K562 (cell line): ENCODE data around the gene TANGO6. TPM values are rescaled to one million over a fixed set of nuclear protein-coding genes. Genes with fewer than 3 reads are reported as not detected.
A peak's percentile ranks its signal among the peaks of the same experiment; 100 is the strongest.

Experiments
- EHMT2 ChIP-seq: fragments of 450-650 bp; IDR thresholded peaks from 2 replicates; pipeline ENCODE4 v1.6.1; 2018; ENCODE audit warnings: antibody characterized with exemption
- REST ChIP-seq, 2 experiments: fragments of 450-650 bp; formaldehyde crosslinking in 1 of 2; IDR thresholded peaks; 2 replicates each; pipeline versions ENCODE4 v1.4.0 to v1.6.1; 2014 to 2020; ENCODE audit warnings: mild to moderate bottlenecking in 2 of 2, borderline replicate concordance in 1 of 2, low read depth in 1 of 2
- USF1 ChIP-seq: sonication (generic); formaldehyde crosslinking; IDR thresholded peaks from 2 replicates; pipeline ENCODE4 v1.9.0; 2022; ENCODE audit warnings: mild to moderate bottlenecking, missing genetic modification reagents
- polyA plus RNA-seq, 8 experiments: library from polyadenylated mRNA; depleted of rRNA in 4 of 8; stranded (reverse) in 5 of 8; unstranded in 3 of 8; fragments of >200 nt; fragmentation: Nextera tagmentation in 2 of 8; fragmentation: Illumina TruSeq in 1 of 8; extraction: Ambion mirVana in 2 of 8; extraction: Trizol in 1 of 8; gene quantifications; 2 replicates each; pipeline versions ENCODE4 v1.2.1 to v1.2.3, GENCODE V29; 2011 to 2014; ENCODE audit warnings: inconsistent platforms in 1 of 8, missing spikeins in 1 of 8
- total RNA-seq, 7 experiments: library from RNA; depleted of rRNA in 6 of 7; stranded (reverse); fragments of >200 nt in 6 of 7; fragmentation: Illumina TruSeq in 2 of 7; extraction: Trizol in 2 of 7; gene quantifications; 2 replicates each; pipeline versions ENCODE4 v1.2.1 to v1.2.3, GENCODE V29; 2011 to 2021; ENCODE audit warnings: low replicate concordance in 1 of 7

Gene TANGO6
- total and polyA plus RNA-seq, 9 of the 15 experiments (the other 6 are each of a cell fraction or from before 2014, with no cell fraction given): 1.6 to 15.2 (median 9.6) TPM

- TF ChIP-seq REST (IDR thresholded peaks at IDR 0.05; ENCODE audit: borderline replicate concordance) (peak; percentile 96), REST (CRISPR knock-in tag; IDR thresholded peaks at IDR 0.05; ENCODE audit: low read depth) (peak; percentile 65; the same call in 1 of the 2 replicates), EHMT2 (peak; percentile 87), USF1 (CRISPR knock-in tag) (0 out of 2 replicates have a peak, but pooled peaks have one; percentile 43)
These were observed 50.7 kb downstream of the TANGO6 start (continued) for GRCh38 chr16:68893710-68894705.
